Measurements from ENCODE around the gene LBHD1. TPM values are rescaled to one million over a fixed set of nuclear protein-coding genes. Genes with fewer than 3 reads are reported as not detected.
A peak's percentile ranks its signal among the peaks of the same experiment; 100 is the strongest.

Gene LBHD1
- total RNA-seq, 1 experiment from 2014 or later = 16.1 TPM

- H3K4me1 ChIP-seq (replicated peaks; ENCODE audit: insufficient read depth) = peaks cover 46% of the 10 kb centered on the region
- H3K27ac ChIP-seq = peak overlapping the region; percentile 79
- POLR2A ChIA-PET (ENCODE audit: unreplicated experiment) = no interaction called here
- no peak overlapping the region for H2AFZ ChIP-seq
- H3K9me3 ChIP-seq (ENCODE audit: insufficient read depth, low read depth) = no peaks in the 10 kb centered on the region
- peaks cover 73% of the 10 kb centered on the region for H3K79me2 ChIP-seq (ENCODE audit: low read depth)
- peak overlapping the region; percentile 79 for H3K4me3 ChIP-seq
- intact Hi-C loops (cut with micrococcal nuclease; ENCODE audit: unreplicated experiment) = loop anchor here (5.0 to 10.0 kb wide), 2 partner anchors 54 to 92 kb away; partner anchors contain the start of genes HNRNPUL2, POLR2G and TTC9C
- 0 out of 2 replicates have a peak, but pooled peaks cover 5% of the 10 kb centered on the region for H4K20me1 ChIP-seq (ENCODE audit: insufficient read depth)
- no peaks in the 10 kb centered on the region for H3K9me2 ChIP-seq (ENCODE audit: insufficient read depth)
- CTCF ChIA-PET = no interaction called here
- no TSS peak for BruUV-seq (replicated peaks)
- TF ChIP-seq CTCF (conservative IDR thresholded peaks at IDR 0.05) (no peak), EZH2 (IDR thresholded peaks at IDR 0.05; ENCODE audit: low read depth) (no peak)
- no peaks in the 10 kb centered on the region for H3K27me3 ChIP-seq (ENCODE audit: insufficient read depth, low read depth)
- peak in 1 of 2 experiments; percentile 52 for DNase-seq
- peaks cover 86% of the 10 kb centered on the region for H3F3A ChIP-seq (ENCODE audit: insufficient read depth, low read depth)
- H3K36me3 ChIP-seq (ENCODE audit: low read depth) = peaks cover 26% of the 10 kb centered on the region; the same call in 1 of the 2 replicates
- H3K4me2 ChIP-seq = peak overlapping the region; percentile 72
Measured at GRCh38 chr11:62673196-62673525, 1.1 kb upstream of the LBHD1 start.

- Histone ChIP-seq H3F3A (ENCODE audit: insufficient read depth, low read depth) (peaks cover 86% of the 10 kb centered on the region), H3K36me3 (ENCODE audit: low read depth) (peaks cover 19% of the 10 kb centered on the region), H3K9me3 (ENCODE audit: insufficient read depth, low read depth) (no peaks in the 10 kb centered on the region), H3K4me3 (peak overlapping the region; percentile 79), H4K20me1 (ENCODE audit: insufficient read depth) (peaks cover 5% of the 10 kb centered on the region; the same call in 1 of the 2 replicates), H3K4me1 (replicated peaks; ENCODE audit: insufficient read depth) (peaks cover 51% of the 10 kb centered on the region), H2AFZ (peak overlapping the region; percentile 83), H3K79me2 (ENCODE audit: low read depth) (peaks cover 75% of the 10 kb centered on the region), H3K27me3 (ENCODE audit: insufficient read depth, low read depth) (no peaks in the 10 kb centered on the region), H3K4me2 (peak overlapping the region; percentile 72), H3K9me2 (ENCODE audit: insufficient read depth) (no peaks in the 10 kb centered on the region), H3K27ac (peak overlapping the region; percentile 79)
- TF ChIP-seq CTCF (conservative IDR thresholded peaks at IDR 0.05) = no peak
- no peak for TF ChIP-seq EZH2 (IDR thresholded peaks at IDR 0.05; ENCODE audit: low read depth)
- ChIA-PET CTCF (no interaction called here), POLR2A (ENCODE audit: unreplicated experiment) (interaction anchor here (0.6 to 1.7 kb wide), 9 partner anchors 51 to 179 kb away, joined by 3 to 7 read pairs (median 5); no protein-coding TSS in a partner anchor)
- no peak for DNase-seq
- intact Hi-C loops (cut with micrococcal nuclease; ENCODE audit: unreplicated experiment) = loop anchor here (5.0 to 10.0 kb wide), 2 partner anchors 56 to 94 kb away; partner anchors contain the start of genes HNRNPUL2, POLR2G and TTC9C
- no TSS peak for BruUV-seq (replicated peaks)
Measured at GRCh38 chr11:62671236-62671607, 845 bp downstream of the LBHD1 start.

- intact Hi-C loops (cut with micrococcal nuclease; ENCODE audit: unreplicated experiment) = loop anchor here (5.0 to 10.0 kb wide), 5 partner anchors 47 to 127 kb away; partner anchors contain the start of genes B3GAT3, HNRNPUL2, POLR2G and TTC9C
- H3K4me1 ChIP-seq (replicated peaks; ENCODE audit: insufficient read depth) = peaks cover 52% of the 10 kb centered on the region
- peak in 1 of 2 experiments; percentile 47 for DNase-seq
- TF ChIP-seq EZH2 (IDR thresholded peaks at IDR 0.05; ENCODE audit: low read depth) = no peak
- TF ChIP-seq CTCF (conservative IDR thresholded peaks at IDR 0.05) = no peak
- peaks cover 84% of the 10 kb centered on the region for H3K79me2 ChIP-seq (ENCODE audit: low read depth)
- no peaks in the 10 kb centered on the region for H3K27me3 ChIP-seq (ENCODE audit: insufficient read depth, low read depth)
- ChIA-PET CTCF (no interaction called here), POLR2A (ENCODE audit: unreplicated experiment) (no interaction called here)
- H3K4me3 ChIP-seq = peak overlapping the region; percentile 79; the same call in 1 of the 2 replicates
- H3K9me2 ChIP-seq (ENCODE audit: insufficient read depth) = no peaks in the 10 kb centered on the region
- peaks cover 3% of the 10 kb centered on the region; the same call in 1 of the 2 replicates for H4K20me1 ChIP-seq (ENCODE audit: insufficient read depth)
- no peaks in the 10 kb centered on the region for H3K9me3 ChIP-seq (ENCODE audit: insufficient read depth, low read depth)
- peak overlapping the region; percentile 79; the same call in 1 of the 2 replicates for H3K27ac ChIP-seq
- H3K4me2 ChIP-seq = peak overlapping the region; percentile 72
- BruUV-seq (replicated peaks) = no TSS peak
- H2AFZ ChIP-seq = no peak overlapping the region
- peaks cover 89% of the 10 kb centered on the region for H3F3A ChIP-seq (ENCODE audit: insufficient read depth, low read depth)
- peaks cover 19% of the 10 kb centered on the region for H3K36me3 ChIP-seq (ENCODE audit: low read depth)
Measured at GRCh38 chr11:62669420-62670161, 2.5 kb downstream of the LBHD1 start.
